ENCODE results near the gene RND1. TPM values are rescaled to one million over a fixed set of nuclear protein-coding genes. Genes with fewer than 3 reads are reported as not detected.

Gene RND1
- polyA plus RNA-seq, 1 donor (not counting 4 experiments of a cell fraction or from before 2014, with no cell fraction given) = 0.16 TPM

- H3K27ac ChIP-seq (ENCODE audit: control insufficient read depth, insufficient read depth, low read length) = no peak overlapping the region
- no peaks in the 10 kb centered on the region for H3K9me3 ChIP-seq (ENCODE audit: control insufficient read depth, low read depth, low read length)
- no peak for DNase-seq (ENCODE audit: low read depth, low spot score)
These were observed 34.0 kb upstream of the RND1 start for GRCh38 chr12:48899651-48900050.

GRCh38 chr12:48894271-48894670 lies 28.6 kb upstream of the RND1 start:
- TF ChIP-seq CTCF (optimal IDR thresholded peaks at IDR 0.05 in 1 of 3, IDR thresholded peaks at IDR 0.05 in 1 of 3, conservative IDR thresholded peaks at IDR 0.05 in 1 of 3; ENCODE audit: extremely low read depth in 1 of 3, insufficient read depth in 2 of 3, low read length in 3 of 3) = no peak
- no peak for TF ChIP-seq EZH2 (IDR thresholded peaks at IDR 0.05; ENCODE audit: low read length)
- dilution Hi-C loops (cut with MboI; ENCODE audit: extremely low pct_ligation_motif_present, low sequenced_read_pairs) = no loop called here
- no peak overlapping the region for H3K4me3 ChIP-seq (ENCODE audit: control insufficient read depth in 2 of 3, extremely low read depth in 1 of 3, insufficient read depth in 2 of 3, low read depth in 1 of 3, low read length in 3 of 3)
- no peaks in the 10 kb centered on the region for H4K20me1 ChIP-seq (ENCODE audit: control insufficient read depth, extremely low read depth, insufficient read depth, low read length)
- peaks cover 7% of the 10 kb centered on the region for H3K27me3 ChIP-seq (ENCODE audit: control insufficient read depth, extremely low read depth, insufficient read depth, low read length)
- H3K27ac ChIP-seq (ENCODE audit: control insufficient read depth, insufficient read depth, low read length) = no peak overlapping the region
- peaks cover 4% of the 10 kb centered on the region for H3K4me1 ChIP-seq (ENCODE audit: control insufficient read depth, extremely low read depth, insufficient read depth, low read length)
- DNase-seq (ENCODE audit: low read depth, low spot score) = no peak
- H3K36me3 ChIP-seq (ENCODE audit: control insufficient read depth in 2 of 2, extremely low read depth in 1 of 2, insufficient read depth in 2 of 2, low read length in 2 of 2) = no peaks in the 10 kb centered on the region
- H3K9ac ChIP-seq (ENCODE audit: control insufficient read depth, extremely low read depth, insufficient read depth, low read length) = no peak overlapping the region
- no peak for FAIRE-seq
- no peaks in the 10 kb centered on the region for H3K79me2 ChIP-seq (ENCODE audit: control insufficient read depth, insufficient read depth, low read length)
- H3K9me1 ChIP-seq (ENCODE audit: control insufficient read depth, extremely low read depth, insufficient read depth, low read length) = no peaks in the 10 kb centered on the region
- H3K9me3 ChIP-seq (ENCODE audit: control insufficient read depth, low read depth, low read length) = no peaks in the 10 kb centered on the region
- H3K4me2 ChIP-seq (ENCODE audit: control insufficient read depth, extremely low read depth, insufficient read depth, low read depth, low read length) = no peak overlapping the region
- no peak overlapping the region for H2AFZ ChIP-seq (ENCODE audit: control insufficient read depth, low read length)

More at GRCh38 chr12:48899651-48900050, 34.0 kb upstream of the RND1 start:
- H4K20me1 ChIP-seq (ENCODE audit: control insufficient read depth, extremely low read depth, insufficient read depth, low read length) = no peaks in the 10 kb centered on the region
- H3K9me1 ChIP-seq (ENCODE audit: control insufficient read depth, extremely low read depth, insufficient read depth, low read length) = no peaks in the 10 kb centered on the region
- no peak overlapping the region for H3K4me2 ChIP-seq (ENCODE audit: control insufficient read depth, extremely low read depth, insufficient read depth, low read depth, low read length)
- no peaks in the 10 kb centered on the region for H3K4me1 ChIP-seq (ENCODE audit: control insufficient read depth, extremely low read depth, insufficient read depth, low read length)
- H3K9ac ChIP-seq (ENCODE audit: control insufficient read depth, extremely low read depth, insufficient read depth, low read length) = no peak overlapping the region
- no peak overlapping the region for H3K4me3 ChIP-seq (ENCODE audit: control insufficient read depth in 2 of 3, extremely low read depth in 1 of 3, insufficient read depth in 2 of 3, low read depth in 1 of 3, low read length in 3 of 3)
- H2AFZ ChIP-seq (ENCODE audit: control insufficient read depth, low read length) = no peak overlapping the region
- no peaks in the 10 kb centered on the region for H3K36me3 ChIP-seq (ENCODE audit: control insufficient read depth in 2 of 2, extremely low read depth in 1 of 2, insufficient read depth in 2 of 2, low read length in 2 of 2)
- TF ChIP-seq EZH2 (IDR thresholded peaks at IDR 0.05; ENCODE audit: low read length) (no peak), CTCF (optimal IDR thresholded peaks at IDR 0.05 in 1 of 3, IDR thresholded peaks at IDR 0.05 in 1 of 3, conservative IDR thresholded peaks at IDR 0.05 in 1 of 3; ENCODE audit: extremely low read depth in 1 of 3, insufficient read depth in 2 of 3, low read length in 3 of 3) (no peak)
- peaks cover 3% of the 10 kb centered on the region for H3K27me3 ChIP-seq (ENCODE audit: control insufficient read depth, extremely low read depth, insufficient read depth, low read length)
- FAIRE-seq = no peak
- H3K79me2 ChIP-seq (ENCODE audit: control insufficient read depth, insufficient read depth, low read length) = no peaks in the 10 kb centered on the region
- dilution Hi-C loops (cut with MboI; ENCODE audit: extremely low pct_ligation_motif_present, low sequenced_read_pairs) = no loop called here

Measured in keratinocyte (primary cell).